ENCODE results near the gene HLA-DMB.
A peak's percentile ranks its signal among the peaks of the same experiment; 100 is the strongest.
"Not testable (repeated sequence)": the region's sequence is repeated elsewhere in the genome, so short reads cannot be mapped to it uniquely, and the experiment has no call there.

Gene HLA-DMB

GRCh38 chr6:32950010-32950409, 9.2 kb upstream of the HLA-DMB start:
- DNase-seq (ENCODE audit: low spot score) = no peak

GRCh38 chr6:32949113-32949512, 8.3 kb upstream of the HLA-DMB start:
- no peak for DNase-seq (ENCODE audit: low spot score)

- DNase-seq (ENCODE audit: low spot score) = peak; percentile 63
These were observed 7.0 kb upstream of the HLA-DMB start for GRCh38 chr6:32947552-32948465.

- no peak for DNase-seq (ENCODE audit: low spot score)
These were observed 6.1 kb upstream of the HLA-DMB start for GRCh38 chr6:32946893-32947292.

- DNase-seq (ENCODE audit: low spot score) = no peak
These were observed 5.1 kb upstream of the HLA-DMB start for GRCh38 chr6:32945953-32946352.

- DNase-seq (ENCODE audit: low spot score) = no peak
These were observed 4.4 kb upstream of the HLA-DMB start for GRCh38 chr6:32945108-32945760.

GRCh38 chr6:32943864-32944649, 3.2 kb upstream of the HLA-DMB start:
- no peak for DNase-seq (ENCODE audit: low spot score)

GRCh38 chr6:32942555-32943123, 1.8 kb upstream of the HLA-DMB start:
- DNase-seq (ENCODE audit: low spot score) = not testable (repeated sequence)

- peak; percentile 26 for DNase-seq (ENCODE audit: low spot score)
These were observed 463 bp upstream of the HLA-DMB start for GRCh38 chr6:32941214-32941768.

GRCh38 chr6:32938494-32938893, 2.3 kb downstream of the HLA-DMB start:
- DNase-seq (ENCODE audit: low spot score) = no peak

GRCh38 chr6:32937230-32937633, 3.6 kb downstream of the HLA-DMB start:
- DNase-seq (ENCODE audit: low spot score) = no peak

GRCh38 chr6:32936239-32937152, 4.3 kb downstream of the HLA-DMB start:
- no peak for DNase-seq (ENCODE audit: low spot score)

- no peak for DNase-seq (ENCODE audit: low spot score)
These were observed 5.1 kb downstream of the HLA-DMB start for GRCh38 chr6:32935551-32936238.

GRCh38 chr6:32933661-32934085, 7.2 kb downstream of the HLA-DMB start:
- DNase-seq (ENCODE audit: low spot score) = peak; percentile 84

GRCh38 chr6:32932132-32932868, 8.5 kb downstream of the HLA-DMB start:
- no peak for DNase-seq (ENCODE audit: low spot score)

- no peak for DNase-seq (ENCODE audit: low spot score)
These were observed 9.6 kb downstream of the HLA-DMB start for GRCh38 chr6:32931211-32931610.

- no peak for DNase-seq (ENCODE audit: low spot score)
These were observed 18.7 kb downstream of the HLA-DMB start for GRCh38 chr6:32922083-32922482.

- DNase-seq (ENCODE audit: low spot score) = no peak
These were observed 20.1 kb downstream of the HLA-DMB start for GRCh38 chr6:32920715-32921114.

GRCh38 chr6:32912951-32913350, 27.9 kb downstream of the HLA-DMB start:
- DNase-seq (ENCODE audit: low spot score) = no peak
